Heart right ventricle (tissue), 16 donors: Measurements from ENCODE around the gene DIRAS1. TPM values are rescaled to one million over a fixed set of nuclear protein-coding genes. Genes with fewer than 3 reads are reported as not detected.

Experiments used
- ATAC-seq, 8 donors: fragments of 200-7000 bp; cut with Tn5 transposase; one replicate each; pipeline ENCODE4 v1.9.1; 2020; ENCODE audit warnings: mild to moderate bottlenecking in 8 of 8, moderate library complexity in 8 of 8, moderate number of reproducible peaks in 1 of 8
- DNase-seq, 2 donors: peaks; one replicate each; pipeline ENCODE4 v3.0.0-alpha.2; 2020
- H3K27ac ChIP-seq, 10 donors: fragments of 200-600 bp; sonication (generic) in 2 of 10; one replicate each; pipeline versions ENCODE4 v1.5.0 to v1.8.0; 2020 to 2022; ENCODE audit warnings: mild to moderate bottlenecking in 3 of 10
- H3K27me3 ChIP-seq, 7 donors: fragments of 200-600 bp; one replicate each; pipeline ENCODE4 v1.8.0; 2021 to 2022; ENCODE audit warnings: mild to moderate bottlenecking in 2 of 7
- H3K36me3 ChIP-seq, 9 donors: fragments of 200-600 bp; sonication (generic) in 1 of 9; one replicate each; pipeline versions ENCODE4 v1.5.0 to v1.8.0; 2020 to 2022; ENCODE audit warnings: mild to moderate bottlenecking in 2 of 9
- H3K4me1 ChIP-seq, 9 donors: fragments of 200-600 bp; sonication (generic) in 1 of 9; one replicate each; pipeline versions ENCODE4 v1.5.0 to v1.8.0; 2020 to 2022; ENCODE audit warnings: mild to moderate bottlenecking in 4 of 9
- H3K4me3 ChIP-seq, 10 donors: fragments of 200-600 bp; sonication (generic) in 2 of 10; one replicate each; pipeline versions ENCODE4 v1.5.0 to v1.8.0; 2020 to 2022; ENCODE audit warnings: mild to moderate bottlenecking in 7 of 10, moderate library complexity in 2 of 10
- H3K9me3 ChIP-seq, 11 donors: fragments of 200-600 bp in 10 of 11; sonication (generic) in 2 of 11; one replicate each; pipeline versions ENCODE4 v1.5.0 to v1.8.0; 2013 to 2022; ENCODE audit warnings: mild to moderate bottlenecking in 2 of 11, control low read depth in 1 of 11, moderate library complexity in 1 of 11
- CTCF ChIP-seq, 9 donors: fragments of 200-600 bp; sonication (generic) in 2 of 9; IDR thresholded peaks; one replicate each; pipeline versions ENCODE4 v1.5.0 to v1.8.0; 2021 to 2022; ENCODE audit warnings: antibody characterized with exemption in 9 of 9, mild to moderate bottlenecking in 5 of 9, moderate library complexity in 1 of 9
- WGBS, 2 donors: extraction: QIAGEN DNeasy Blood & Tissue Kit; methylation state at CpG; one replicate each; pipeline ENCODE4 v1.1.7; 2013; ENCODE audit warnings: inconsistent platforms in 1 of 2; 5-methylcytosine and 5-hydroxymethylcytosine counted together
- intact Hi-C, 10 donors: fragments of 100-400 bp; cut with DNase I; formaldehyde crosslinking; loops; one replicate each; pipeline versions ENCODE4 v1.11.1 to v1.14.2; 2022
- polyA plus RNA-seq, 2 donors: library from polyadenylated mRNA; stranded (reverse); fragments of 200-250 nt; gene quantifications; one replicate each; pipeline ENCODE4 v1.2.3, GENCODE V29; 2013
- total RNA-seq, 10 donors: library from RNA; stranded (reverse); fragmentation: NEBNext Ultra II Directional in 3 of 10; extraction: Animal tissue kit (Norgen Biotek cat#: 25700) in 3 of 10; gene quantifications; one replicate each; pipeline versions ENCODE4 v1.2.1 to v1.2.4, GENCODE V29; 2021 to 2023
- donor health status: Arrhythmogenic right ventricular cardiomyopathy.
- donor health status: ischemic (EF 13 %, LVEDD 7.1; RV severe dilation, severe dysfunction).
- donor health status: healthy with polysubstance abuse.
- donor health status: DM: no; HTN: yes; CAD: no.
- donor health status: DM: no; HTN: no; CAD: no.
- donor health status: ischemic (EF 25% LVEDD 6.9; RV normal size, moderate dysfunction).
- donor health status: ischemic (EF 25% LVEDD 5.7; RV mildly dilated, moderate dysfunction).
- donor health status: healthy.
- donor health status: DM: yes; HTN: yes; CAD: no.
- donor health status: Ischemic cardiomyopathy.
- donor health status: ischemic (EF 35%, LVEDD 5.7; RV mildly dilated, moderate dysfunction).
- donor health status: nonischemic (EF 11% LVEDD 7.7; RV severe dilation, severe dysfunction).
- donor health status: DM: yes; HTN: yes; CAD: no.
- donor health status: PGD.
- donor health status: ischemic (EF 29% LVEDD 5.4; RV normal size, mild dysfunction).
- donor health status: nonischemic (EF 23%, LVEDD 6.1; RV moderate dilation, normal function).

Gene DIRAS1
- total and polyA plus RNA-seq, 12 donors: 63.7 to 381 (median 157) TPM

- Histone ChIP-seq H3K27ac (no peak overlapping the region), H3K27me3 (no peaks in the 10 kb centered on the region), H3K36me3 (peaks cover 0 to 51% (median 3%) of the 10 kb centered on the region in 9 donors), H3K4me3 (no peak overlapping the region), H3K9me3 (peaks cover 0 to 5% (median 0%) of the 10 kb centered on the region in 11 donors), H3K4me1 (peaks cover 3 to 31% (median 13%) of the 10 kb centered on the region in 9 donors)
- 95 to 96% methylated on average over 15 of the region's 15 CpGs for WGBS, 2 donors
- no peak for TF ChIP-seq CTCF (IDR thresholded peaks at IDR 0.05)
- DNase-seq (no peak), ATAC-seq (no peak)
- intact Hi-C loops: no loop called here
Observed at GRCh38 chr19:2736550-2737190, 15.5 kb upstream of the DIRAS1 start.

- no peak for ATAC-seq
Observed at GRCh38 chr19:2735374-2735773, 14.2 kb upstream of the DIRAS1 start.

GRCh38 chr19:2734589-2735288 is 13.6 kb upstream of the DIRAS1 start:
- WGBS, 2 donors: 89 to 92% methylated on average over 26 of the region's 26 CpGs
- Histone ChIP-seq H3K9me3 (peaks cover 0 to 5% (median 0%) of the 10 kb centered on the region in 11 donors), H3K4me3 (no peak overlapping the region), H3K27ac (no peak overlapping the region), H3K27me3 (no peaks in the 10 kb centered on the region), H3K36me3 (peaks cover 0 to 52% (median 3%) of the 10 kb centered on the region in 9 donors), H3K4me1 (peaks cover 3 to 28% (median 13%) of the 10 kb centered on the region in 9 donors)
- intact Hi-C loops: no loop called here
- ATAC-seq (no peak), DNase-seq (no peak)
- no peak for TF ChIP-seq CTCF (IDR thresholded peaks at IDR 0.05)

More at GRCh38 chr19:2735374-2735773, 14.2 kb upstream of the DIRAS1 start:
- DNase-seq: no peak
- Histone ChIP-seq H3K9me3 (peaks cover 0 to 5% (median 0%) of the 10 kb centered on the region in 11 donors), H3K4me1 (peaks cover 3 to 31% (median 13%) of the 10 kb centered on the region in 9 donors), H3K27me3 (no peaks in the 10 kb centered on the region), H3K27ac (no peak overlapping the region), H3K4me3 (no peak overlapping the region), H3K36me3 (peaks cover 0 to 52% (median 3%) of the 10 kb centered on the region in 9 donors)
- 96 to 97% methylated on average over 12 of the region's 12 CpGs for WGBS, 2 donors
- TF ChIP-seq CTCF (IDR thresholded peaks at IDR 0.05): no peak
- intact Hi-C loops: no loop called here

GRCh38 chr19:2733930-2734588 is 12.9 kb upstream of the DIRAS1 start:
- Histone ChIP-seq H3K27me3 (no peaks in the 10 kb centered on the region), H3K36me3 (peaks cover 0 to 52% (median 3%) of the 10 kb centered on the region in 9 donors), H3K27ac (no peak overlapping the region), H3K9me3 (peaks cover 0 to 5% (median 0%) of the 10 kb centered on the region in 11 donors), H3K4me1 (peaks cover 0 to 23% (median 8%) of the 10 kb centered on the region in 9 donors), H3K4me3 (no peak overlapping the region)
- intact Hi-C loops: no loop called here
- DNase-seq (no peak), ATAC-seq (no peak)
- whole genome bisulfite sequencing, 2 donors: 89 to 90% methylated on average over 35 of the region's 35 CpGs
- TF ChIP-seq CTCF (IDR thresholded peaks at IDR 0.05): no peak
